ENCODE data around the gene SRD5A2.

DNA sequence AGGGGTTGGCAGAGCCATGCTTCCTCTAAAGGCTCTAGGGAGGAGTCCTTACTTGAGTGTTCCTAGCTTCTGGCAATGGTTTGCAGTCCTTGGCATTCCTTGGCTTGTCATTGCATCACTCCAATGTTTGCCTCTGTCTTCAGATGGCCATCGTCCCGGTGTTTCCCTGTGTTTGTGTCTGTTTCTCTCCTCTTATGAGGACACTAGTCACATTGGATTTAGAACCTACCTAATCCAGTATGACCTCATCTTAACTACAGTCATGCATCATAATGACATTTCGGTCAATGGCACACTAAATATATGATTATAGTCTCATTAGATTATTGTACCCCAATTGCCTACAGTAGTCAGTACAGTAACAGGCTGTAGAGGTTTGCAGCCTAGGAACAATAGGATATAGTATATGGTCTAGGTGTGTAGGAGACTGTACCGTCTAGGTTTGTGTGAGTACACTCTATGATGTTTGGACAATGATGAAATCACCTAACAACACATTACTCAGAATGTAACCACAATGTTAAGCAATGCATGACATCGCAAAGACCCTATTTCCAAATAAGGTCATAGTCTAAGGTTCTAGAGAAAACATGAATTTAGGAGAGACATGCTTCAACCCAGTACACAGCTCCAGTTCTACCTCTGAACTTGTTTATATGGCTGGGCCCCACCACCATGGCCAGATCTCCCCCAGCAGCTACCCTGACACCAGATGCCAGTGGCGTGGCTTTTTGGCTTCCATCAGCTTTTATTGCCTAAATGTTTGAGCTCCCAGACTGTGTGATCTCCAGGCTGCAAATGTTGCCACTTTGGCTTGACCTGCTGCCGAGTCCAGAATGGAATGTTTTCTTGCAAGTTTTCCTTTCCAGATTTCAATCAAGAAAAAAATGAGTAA, 22.1 kb downstream of the SRD5A2 start:
- TF ChIP-seq, protein P1, sequence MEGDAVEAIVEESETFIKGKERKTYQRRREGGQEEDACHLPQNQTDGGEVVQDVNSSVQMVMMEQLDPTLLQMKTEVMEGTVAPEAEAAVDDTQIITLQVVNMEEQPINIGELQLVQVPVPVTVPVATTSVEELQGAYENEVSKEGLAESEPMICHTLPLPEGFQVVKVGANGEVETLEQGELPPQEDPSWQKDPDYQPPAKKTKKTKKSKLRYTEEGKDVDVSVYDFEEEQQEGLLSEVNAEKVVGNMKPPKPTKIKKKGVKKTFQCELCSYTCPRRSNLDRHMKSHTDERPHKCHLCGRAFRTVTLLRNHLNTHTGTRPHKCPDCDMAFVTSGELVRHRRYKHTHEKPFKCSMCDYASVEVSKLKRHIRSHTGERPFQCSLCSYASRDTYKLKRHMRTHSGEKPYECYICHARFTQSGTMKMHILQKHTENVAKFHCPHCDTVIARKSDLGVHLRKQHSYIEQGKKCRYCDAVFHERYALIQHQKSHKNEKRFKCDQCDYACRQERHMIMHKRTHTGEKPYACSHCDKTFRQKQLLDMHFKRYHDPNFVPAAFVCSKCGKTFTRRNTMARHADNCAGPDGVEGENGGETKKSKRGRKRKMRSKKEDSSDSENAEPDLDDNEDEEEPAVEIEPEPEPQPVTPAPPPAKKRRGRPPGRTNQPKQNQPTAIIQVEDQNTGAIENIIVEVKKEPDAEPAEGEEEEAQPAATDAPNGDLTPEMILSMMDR (IDR thresholded peaks at IDR 0.05; ENCODE audit: control extremely low read depth in 1 of 3, insufficient read depth in 1 of 3, low read depth in 1 of 3, low read length in 3 of 3) = no peak
- TF ChIP-seq TCF12 (IDR thresholded peaks at IDR 0.05; ENCODE audit: low read depth, low read length) = no peak
- TF ChIP-seq, protein P2, sequence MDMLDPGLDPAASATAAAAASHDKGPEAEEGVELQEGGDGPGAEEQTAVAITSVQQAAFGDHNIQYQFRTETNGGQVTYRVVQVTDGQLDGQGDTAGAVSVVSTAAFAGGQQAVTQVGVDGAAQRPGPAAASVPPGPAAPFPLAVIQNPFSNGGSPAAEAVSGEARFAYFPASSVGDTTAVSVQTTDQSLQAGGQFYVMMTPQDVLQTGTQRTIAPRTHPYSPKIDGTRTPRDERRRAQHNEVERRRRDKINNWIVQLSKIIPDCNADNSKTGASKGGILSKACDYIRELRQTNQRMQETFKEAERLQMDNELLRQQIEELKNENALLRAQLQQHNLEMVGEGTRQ (IDR thresholded peaks at IDR 0.05; ENCODE audit: low read length) = no peak
- TF ChIP-seq TAF1 (IDR thresholded peaks at IDR 0.05; ENCODE audit: low read depth, low read length) = no peak
- no peak for TF ChIP-seq BRCA1 (IDR thresholded peaks at IDR 0.05; ENCODE audit: low read depth, low read length)
- TF ChIP-seq RAD21 (IDR thresholded peaks at IDR 0.05 in 1 of 2, conservative IDR thresholded peaks at IDR 0.05 in 1 of 2; ENCODE audit: low read depth in 2 of 2, low read length in 2 of 2) = no peak
- TF ChIP-seq POLR2A (IDR thresholded peaks at IDR 0.05; ENCODE audit: control extremely low read depth in 1 of 2, low read depth in 2 of 2, low read length in 2 of 2) = no peak
- TF ChIP-seq SP2 (IDR thresholded peaks at IDR 0.05; ENCODE audit: low read length) = no peak

Data from H1 (cell line).